ENCODE results near the gene TRIM75.

DNA sequence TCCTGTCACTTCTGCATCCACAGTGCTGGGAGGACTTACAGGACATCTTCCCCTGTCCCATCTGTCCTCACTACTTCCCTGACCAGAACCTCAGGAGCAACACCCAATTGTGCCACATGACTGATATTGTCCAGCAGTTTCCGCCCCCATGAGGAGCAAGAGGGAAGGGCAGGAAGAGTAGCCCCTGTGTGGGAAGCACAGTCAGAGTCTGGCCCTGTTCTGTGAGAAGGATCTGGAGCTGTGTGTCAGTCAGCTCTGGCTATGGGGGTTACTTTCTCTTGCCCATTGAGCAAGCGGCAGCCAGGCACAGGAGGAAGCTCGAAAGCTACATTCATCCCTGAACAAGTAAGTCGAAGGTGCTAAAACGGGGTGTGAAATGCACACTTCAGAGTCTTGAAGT lies 36.7 kb upstream of the TRIM75 start:
- no peak for TF ChIP-seq GATA3 (IDR thresholded peaks at IDR 0.05; ENCODE audit: low read depth, low read length)
- no peak for TF ChIP-seq GATA2 (IDR thresholded peaks at IDR 0.05; ENCODE audit: low read depth, low read length)
